Measurements from ENCODE around the gene RARRES1.
A peak's percentile ranks its signal among the peaks of the same experiment; 100 is the strongest.

RARRES1 gene

GRCh38 chr3:158731938-158732855, at the start of gene RARRES1:
Gene RARRES1 (minus strand): TSS chr3:158732457. CDS start chr3:158732415, 42 bp downstream.
- peak; percentile 53 for DNase-seq

- DNase-seq: no peak
Measured at GRCh38 chr3:158781849-158782248, 49.6 kb upstream of the RARRES1 start.

- no peak for DNase-seq
Measured at GRCh38 chr3:158781191-158781590, 48.9 kb upstream of the RARRES1 start.

- DNase-seq: no peak
Measured at GRCh38 chr3:158780766-158781165, 48.5 kb upstream of the RARRES1 start.

- DNase-seq: no peak
Measured at GRCh38 chr3:158777161-158777873, 45.1 kb upstream of the RARRES1 start.

GRCh38 chr3:158776531-158776930, 44.3 kb upstream of the RARRES1 start:
- DNase-seq: no peak

- no peak for DNase-seq
Measured at GRCh38 chr3:158775426-158776410, 43.5 kb upstream of the RARRES1 start.

GRCh38 chr3:158774965-158775364, 42.7 kb upstream of the RARRES1 start:
- no peak for DNase-seq

GRCh38 chr3:158773845-158774830, 41.9 kb upstream of the RARRES1 start:
- no peak for DNase-seq

- no peak for DNase-seq
Measured at GRCh38 chr3:158773166-158773565, 40.9 kb upstream of the RARRES1 start.

GRCh38 chr3:158771982-158772381, 39.7 kb upstream of the RARRES1 start:
- DNase-seq: no peak

GRCh38 chr3:158771577-158771976, 39.3 kb upstream of the RARRES1 start:
- no peak for DNase-seq

- no peak for DNase-seq
Measured at GRCh38 chr3:158770741-158771350, 38.6 kb upstream of the RARRES1 start.

GRCh38 chr3:158769952-158770740, 37.9 kb upstream of the RARRES1 start:
- DNase-seq: no peak

- no peak for DNase-seq
Measured at GRCh38 chr3:158769549-158769948, 37.3 kb upstream of the RARRES1 start.

GRCh38 chr3:158768881-158769543, 36.8 kb upstream of the RARRES1 start:
- DNase-seq: no peak

GRCh38 chr3:158768361-158768787, 36.1 kb upstream of the RARRES1 start:
- DNase-seq: no peak

GRCh38 chr3:158766364-158766763, 34.1 kb upstream of the RARRES1 start:
- no peak for DNase-seq

GRCh38 chr3:158765518-158766205, 33.4 kb upstream of the RARRES1 start:
- no peak for DNase-seq

Measured in activated CD4-positive, alpha-beta T cell treated with anti-CD3 and anti-CD28 coated beads, Interleukin-2, Interleukin-6, amounts not matched to agents 100 ng/mL and 50 ng/mL, durations not matched to agents 16 hours and 8 hours (primary cell).